ENCODE measurements around the gene SPATS2L. TPM values are rescaled to one million over a fixed set of nuclear protein-coding genes. Genes with fewer than 3 reads are reported as not detected.

The SPATS2L gene
- total RNA-seq, 1 donor from 2014 or later = 192 TPM

GRCh38 chr2:200272320-200272719 lies 34.2 kb upstream of the SPATS2L start:
- Histone ChIP-seq H3K4me2 (ENCODE audit: low read length) (no peak overlapping the region), H3K79me2 (ENCODE audit: insufficient read depth, low read length) (no peaks in the 10 kb centered on the region), H3K27me3 (ENCODE audit: insufficient read depth, low read length) (no peaks in the 10 kb centered on the region), H3K9ac (ENCODE audit: low read length) (no peak overlapping the region), H3K4me3 (ENCODE audit: insufficient read depth, low read depth, low read length) (no peak overlapping the region), H3K27ac (ENCODE audit: low read depth, low read length) (no peak overlapping the region), H4K20me1 (ENCODE audit: insufficient read depth, low read length) (no peaks in the 10 kb centered on the region), H2AFZ (ENCODE audit: low read depth, low read length) (no peak overlapping the region), H3K36me3 (ENCODE audit: insufficient read depth, low read length) (no peaks in the 10 kb centered on the region), H3K9me3 (ENCODE audit: insufficient read depth, low read depth, low read length) (no peaks in the 10 kb centered on the region), H3K4me1 (ENCODE audit: insufficient read depth, low read length) (no peaks in the 10 kb centered on the region)
- Mint-ChIP-seq H3K27ac (ENCODE audit: unreplicated experiment) (no peak overlapping the region), H3K36me3 (ENCODE audit: low read depth, unreplicated experiment) (peaks cover 3% of the 10 kb centered on the region), H3K27me3 (ENCODE audit: low read depth, unreplicated experiment) (peaks cover 9% of the 10 kb centered on the region), H3K4me1 (ENCODE audit: low read depth, unreplicated experiment) (peaks cover 7% of the 10 kb centered on the region), H3K4me3 (ENCODE audit: unreplicated experiment) (no peak overlapping the region), H3K9me3 (ENCODE audit: unreplicated experiment) (peaks cover 2% of the 10 kb centered on the region)
- no peak for FAIRE-seq
- no peak for DNase-seq (ENCODE audit: low read depth)
- TF ChIP-seq CTCF (IDR thresholded peaks at IDR 0.05; ENCODE audit: insufficient read depth, low read depth, low read length) (no peak), EZH2 (IDR thresholded peaks at IDR 0.05; ENCODE audit: insufficient read depth, low read length) (no peak)

- Histone ChIP-seq H3K4me1 (ENCODE audit: insufficient read depth, low read length) (no peaks in the 10 kb centered on the region), H3K9ac (ENCODE audit: low read length) (no peak overlapping the region), H3K27me3 (ENCODE audit: insufficient read depth, low read length) (no peaks in the 10 kb centered on the region), H3K27ac (ENCODE audit: low read depth, low read length) (no peak overlapping the region), H2AFZ (ENCODE audit: low read depth, low read length) (no peak overlapping the region), H3K9me3 (ENCODE audit: insufficient read depth, low read depth, low read length) (no peaks in the 10 kb centered on the region), H4K20me1 (ENCODE audit: insufficient read depth, low read length) (no peaks in the 10 kb centered on the region), H3K36me3 (ENCODE audit: insufficient read depth, low read length) (no peaks in the 10 kb centered on the region), H3K4me3 (ENCODE audit: insufficient read depth, low read depth, low read length) (no peak overlapping the region), H3K79me2 (ENCODE audit: insufficient read depth, low read length) (no peaks in the 10 kb centered on the region), H3K4me2 (ENCODE audit: low read length) (no peak overlapping the region)
- Mint-ChIP-seq H3K4me3 (ENCODE audit: unreplicated experiment) (no peak overlapping the region), H3K36me3 (ENCODE audit: low read depth, unreplicated experiment) (no peaks in the 10 kb centered on the region), H3K27me3 (ENCODE audit: low read depth, unreplicated experiment) (no peaks in the 10 kb centered on the region), H3K27ac (ENCODE audit: unreplicated experiment) (no peak overlapping the region), H3K9me3 (ENCODE audit: unreplicated experiment) (no peaks in the 10 kb centered on the region), H3K4me1 (ENCODE audit: low read depth, unreplicated experiment) (peaks cover 7% of the 10 kb centered on the region)
- FAIRE-seq (peak; percentile 49), DNase-seq (ENCODE audit: low read depth) (peak; percentile 15)
- TF ChIP-seq CTCF (IDR thresholded peaks at IDR 0.05; ENCODE audit: insufficient read depth, low read depth, low read length) = no peak
- TF ChIP-seq EZH2 (IDR thresholded peaks at IDR 0.05; ENCODE audit: insufficient read depth, low read length) = no peak
Observed at GRCh38 chr2:200274116-200275075, 32.1 kb upstream of the SPATS2L start.
